Activated CD4-positive, alpha-beta memory T cell treated with anti-CD3 and anti-CD28 coated beads for 36 hours (primary cell): ENCODE data around the gene SELENOM. TPM values are rescaled to one million over a fixed set of nuclear protein-coding genes. Genes with fewer than 3 reads are reported as not detected.
"Not testable (repeated sequence)": the region's sequence is repeated elsewhere in the genome, so short reads cannot be mapped to it uniquely, and the experiment has no call there.

Experiments used
- CTCF ChIA-PET: fragments of 350-600 bp; sonication (Branson Sonifier 250); formaldehyde crosslinking; loops from one replicate; lab custom pipeline; 2021; ENCODE audit warnings: antibody characterized with exemption, inconsistent platforms; lab: Charles Lee
- POLR2A ChIA-PET: fragments of 350-600 bp; sonication (Branson Sonifier 250); formaldehyde crosslinking; loops from one replicate; lab custom pipeline; 2021; ENCODE audit warnings: antibody characterized with exemption; lab: Charles Lee
- DNase-seq: peaks from one replicate; pipeline ENCODE4 v3.0.0-alpha.2; 2020
- H3K27ac Mint-ChIP-seq: one replicate; pipeline ENCODE4 v1.8.0; 2021; ENCODE audit warnings: mixed read lengths
- H3K27me3 Mint-ChIP-seq: one replicate; pipeline ENCODE4 v1.8.0; 2021; ENCODE audit warnings: mixed read lengths
- H3K36me3 Mint-ChIP-seq: one replicate; pipeline ENCODE4 v1.8.0; 2021; ENCODE audit warnings: mixed read lengths
- H3K4me1 Mint-ChIP-seq: one replicate; pipeline ENCODE4 v1.8.0; 2021; ENCODE audit warnings: low read depth, mixed read lengths
- H3K4me3 Mint-ChIP-seq: one replicate; pipeline ENCODE4 v1.8.0; 2021; ENCODE audit warnings: mild to moderate bottlenecking, mixed read lengths
- H3K9me3 Mint-ChIP-seq: one replicate; pipeline ENCODE4 v1.8.0; 2021; ENCODE audit warnings: mixed read lengths
- intact Hi-C: fragments of 100-400 bp; cut with micrococcal nuclease; formaldehyde crosslinking; loops from one replicate; pipeline ENCODE4 v1.15.1; 2023
- total RNA-seq, 2 experiments: library from RNA; stranded (reverse); gene quantifications; one replicate each; pipeline ENCODE4 v1.2.3, GENCODE V29; 2021

The SELENOM gene
- total RNA-seq, 2 experiments from 2014 or later, result 14.1 to 14.3 TPM

DNA sequence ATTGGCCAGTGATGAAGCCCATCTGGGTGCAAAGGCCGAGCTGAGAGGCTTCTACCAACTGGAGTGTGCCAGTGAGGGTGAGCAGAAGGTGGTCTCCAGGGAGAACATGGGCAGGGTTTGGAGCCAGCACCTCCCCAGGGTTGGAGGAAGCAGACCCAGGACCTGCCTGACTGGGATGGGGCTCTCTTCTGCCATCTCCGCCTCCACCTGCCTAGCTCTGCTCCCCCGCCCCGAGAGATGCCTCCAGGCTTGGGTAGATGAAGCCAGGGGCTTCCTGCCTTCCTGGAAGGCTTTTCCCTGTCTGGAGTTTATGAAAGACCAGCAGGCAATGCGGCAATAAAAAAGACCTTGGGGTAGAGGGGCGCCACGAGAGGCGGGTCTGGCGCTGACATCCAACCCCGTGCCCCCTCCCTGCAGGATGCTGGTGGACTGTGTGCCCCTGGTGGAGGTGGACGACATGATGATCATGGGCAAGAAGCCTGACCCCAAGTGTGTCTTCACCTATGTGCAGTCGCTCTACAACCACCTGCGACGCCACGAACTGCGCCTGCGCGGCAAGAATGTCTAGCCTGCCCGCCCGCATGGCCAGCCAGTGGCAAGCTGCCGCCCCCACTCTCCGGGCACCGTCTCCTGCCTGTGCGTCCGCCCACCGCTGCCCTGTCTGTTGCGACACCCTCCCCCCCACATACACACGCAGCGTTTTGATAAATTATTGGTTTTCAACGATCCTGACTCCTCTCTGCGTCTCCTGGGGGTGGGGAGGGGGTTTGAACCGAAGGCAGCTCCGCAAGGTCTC lies 3.3 kb downstream of the SELENOM start:
- Mint-ChIP-seq H3K4me1 (peaks cover 22% of the 10 kb centered on the region), H3K27ac (no peak overlapping the region), H3K27me3 (no peaks in the 10 kb centered on the region), H3K9me3 (no peaks in the 10 kb centered on the region), H3K36me3 (no peaks in the 10 kb centered on the region), H3K4me3 (no peak overlapping the region)
- ChIA-PET POLR2A (interaction anchor here (1.4 kb wide), 1 partner anchor 36 kb away, joined by 3 read pairs; the partner anchor contains the start of gene PLA2G3), CTCF (interaction anchor here (1.1 to 5.0 kb wide), 5 partner anchors 14 to 241 kb away, joined by 3 to 27 read pairs (median 3); no protein-coding TSS in a partner anchor)
- no peak for DNase-seq
- intact Hi-C loops, result no loop called here

GRCh38 chr22:31103111-31103510 lies 4.3 kb downstream of the SELENOM start:
- intact Hi-C loops, result no loop called here
- POLR2A ChIA-PET, result no interaction called here

DNA sequence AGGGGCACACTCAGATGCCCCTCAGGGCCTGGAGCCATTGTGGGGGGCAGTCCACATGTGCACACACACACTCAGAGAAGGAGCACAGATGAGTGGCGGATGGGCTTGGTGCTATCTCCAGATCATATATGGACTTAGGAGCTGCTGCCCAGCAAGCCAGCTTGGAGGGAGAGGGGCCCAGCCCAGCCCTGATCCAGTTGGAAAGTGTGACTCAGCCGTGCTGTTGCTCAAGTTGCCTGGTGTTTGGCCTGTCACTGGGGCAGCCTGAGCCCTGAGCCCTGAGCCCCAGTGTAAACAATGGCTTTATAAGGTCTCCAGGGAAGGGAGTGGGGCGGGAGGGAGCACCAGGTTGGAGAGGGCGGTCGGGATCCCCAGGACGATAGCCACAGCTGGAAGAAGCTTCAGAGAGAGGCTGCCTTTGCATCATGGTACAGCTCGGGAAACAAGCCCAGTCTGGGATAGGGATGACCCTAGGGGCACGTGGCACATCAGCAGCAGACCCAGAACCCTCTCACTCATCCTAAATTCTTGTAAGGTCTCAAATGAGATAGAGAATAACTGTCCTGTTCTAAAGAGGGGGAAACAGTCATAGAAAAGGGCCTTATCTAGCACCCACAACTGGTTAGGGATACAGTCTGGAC lies 4.8 kb downstream of the SELENOM start:
- ChIA-PET CTCF (interaction anchor here (5.0 kb wide), 1 partner anchor 18 kb away, joined by 27 read pairs; no protein-coding TSS in a partner anchor), POLR2A (no interaction called here)
- Mint-ChIP-seq H3K27ac (no peak overlapping the region), H3K9me3 (no peaks in the 10 kb centered on the region), H3K4me1 (peaks cover 17% of the 10 kb centered on the region), H3K27me3 (no peaks in the 10 kb centered on the region), H3K36me3 (no peaks in the 10 kb centered on the region), H3K4me3 (no peak overlapping the region)
- intact Hi-C loops, result no loop called here
- DNase-seq, result no peak

More at GRCh38 chr22:31103111-31103510, 4.3 kb downstream of the SELENOM start:
- no peaks in the 10 kb centered on the region for H3K9me3 Mint-ChIP-seq
- no peak for DNase-seq
- H3K27ac Mint-ChIP-seq, result no peak overlapping the region
- CTCF ChIA-PET, result interaction anchor here (1.6 to 5.0 kb wide), 2 partner anchors 14 to 19 kb away, joined by 3 to 27 read pairs; no protein-coding TSS in a partner anchor
- H3K36me3 Mint-ChIP-seq, result no peaks in the 10 kb centered on the region
- no peak overlapping the region for H3K4me3 Mint-ChIP-seq
- peaks cover 22% of the 10 kb centered on the region for H3K4me1 Mint-ChIP-seq
- no peaks in the 10 kb centered on the region for H3K27me3 Mint-ChIP-seq

DNA sequence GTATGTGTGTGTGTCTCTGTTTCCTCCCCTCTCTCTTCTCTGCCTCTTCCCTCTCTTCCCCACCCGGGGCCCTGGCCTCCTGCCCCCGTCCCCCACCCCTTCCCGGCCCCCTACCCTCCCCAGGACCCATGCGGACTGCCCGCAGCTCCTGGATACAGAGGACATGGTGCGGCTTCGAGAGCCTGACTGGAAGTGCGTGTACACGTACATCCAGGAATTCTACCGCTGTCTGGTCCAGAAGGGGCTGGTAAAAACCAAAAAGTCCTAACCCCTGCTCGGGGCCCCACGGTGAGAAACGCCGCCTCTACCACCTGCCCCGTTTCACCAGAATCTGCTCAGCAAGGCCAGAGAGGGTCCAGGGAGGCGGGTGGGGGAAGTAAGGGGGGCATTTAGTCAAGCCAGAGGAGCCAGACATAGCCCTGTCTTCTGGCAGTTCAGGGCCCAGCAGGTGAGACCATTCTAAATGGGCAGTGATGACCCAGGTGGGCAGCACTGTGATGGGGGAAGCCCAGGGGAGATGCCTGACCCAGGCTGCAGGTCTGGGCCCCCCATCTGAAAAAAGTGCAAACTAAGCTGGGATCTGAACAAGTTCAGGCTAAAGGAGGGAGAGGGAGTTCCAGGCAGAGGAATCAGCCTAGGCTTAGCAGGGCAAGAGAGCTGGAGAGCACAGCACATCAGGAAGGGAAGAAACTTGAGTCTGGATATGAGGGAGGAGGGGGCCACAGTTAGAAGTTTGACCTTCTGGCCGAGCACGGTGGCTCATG lies 6.4 kb downstream of the SELENOM start:
- H3K27ac Mint-ChIP-seq, result no peak overlapping the region

GRCh38 chr22:31099841-31100761 lies 7.3 kb downstream of the SELENOM start:
- CTCF ChIA-PET, result interaction anchor here (1.0 to 1.5 kb wide), 3 partner anchors 13 to 17 kb away, joined by 3 to 6 read pairs (median 3); no protein-coding TSS in a partner anchor
- H3K9me3 Mint-ChIP-seq, result no peaks in the 10 kb centered on the region
- intact Hi-C loops, result no loop called here
- H3K36me3 Mint-ChIP-seq, result no peaks in the 10 kb centered on the region
- H3K27me3 Mint-ChIP-seq, result no peaks in the 10 kb centered on the region
- no peaks in the 10 kb centered on the region for H3K4me1 Mint-ChIP-seq
- no peak for DNase-seq
- no peak overlapping the region for H3K4me3 Mint-ChIP-seq
- POLR2A ChIA-PET, result no interaction called here
- no peak overlapping the region for H3K27ac Mint-ChIP-seq

More for the DNA sequence above, 6.4 kb downstream of the SELENOM start:
- no peaks in the 10 kb centered on the region for H3K36me3 Mint-ChIP-seq
- H3K9me3 Mint-ChIP-seq, result no peaks in the 10 kb centered on the region
- peaks cover 4% of the 10 kb centered on the region for H3K4me1 Mint-ChIP-seq
- intact Hi-C loops, result no loop called here
- no peak for DNase-seq
- H3K4me3 Mint-ChIP-seq, result no peak overlapping the region
- H3K27me3 Mint-ChIP-seq, result no peaks in the 10 kb centered on the region
- CTCF ChIA-PET, result interaction anchor here (5.0 kb wide), 1 partner anchor 16 kb away, joined by 27 read pairs; no protein-coding TSS in a partner anchor
- POLR2A ChIA-PET, result no interaction called here

- Mint-ChIP-seq H3K27me3 (no peaks in the 10 kb centered on the region), H3K27ac (no peak overlapping the region), H3K9me3 (no peaks in the 10 kb centered on the region), H3K4me3 (no peak overlapping the region), H3K36me3 (no peaks in the 10 kb centered on the region), H3K4me1 (no peaks in the 10 kb centered on the region)
- POLR2A ChIA-PET, result no interaction called here
- DNase-seq, result no peak
- intact Hi-C loops, result no loop called here
- CTCF ChIA-PET, result interaction anchor here (1.0 to 1.5 kb wide), 3 partner anchors 12 to 16 kb away, joined by 3 to 6 read pairs (median 3); no protein-coding TSS in a partner anchor
Measured at GRCh38 chr22:31099386-31099785, 8.0 kb downstream of the SELENOM start.

DNA sequence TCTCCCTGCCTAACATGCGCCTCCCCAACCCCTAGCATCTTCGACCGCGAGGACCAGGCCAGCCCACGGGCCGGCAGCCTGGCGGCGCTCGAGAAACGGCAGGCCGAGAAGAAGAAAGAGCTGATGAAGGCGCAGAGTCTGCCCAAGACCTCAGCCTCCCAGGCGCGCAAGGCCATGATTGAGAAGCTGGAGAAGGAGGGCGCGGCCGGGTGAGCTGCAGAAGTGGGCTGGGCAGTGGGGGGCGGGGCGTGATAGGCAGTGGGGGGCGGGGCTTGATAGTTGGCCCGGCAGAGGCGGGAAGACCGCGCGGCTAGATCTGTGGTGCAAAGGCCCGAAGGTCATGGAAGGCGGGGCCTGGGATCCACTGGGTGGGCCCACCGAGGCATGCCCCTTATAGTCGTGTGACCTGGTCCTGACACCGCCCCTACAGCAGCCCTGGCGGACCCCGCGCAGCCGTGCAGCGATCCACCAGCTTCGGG lies 8.7 kb downstream of the SELENOM start:
- CTCF ChIA-PET, result interaction anchor here (0.9 to 1.5 kb wide), 3 partner anchors 9 to 13 kb away, joined by 3 to 6 read pairs (median 3); partner anchors contain the start of gene SELENOM
- no peaks in the 10 kb centered on the region for H3K27me3 Mint-ChIP-seq
- DNase-seq, result no peak
- H3K4me1 Mint-ChIP-seq, result no peaks in the 10 kb centered on the region
- H3K9me3 Mint-ChIP-seq, result no peaks in the 10 kb centered on the region
- POLR2A ChIA-PET, result no interaction called here
- H3K36me3 Mint-ChIP-seq, result no peaks in the 10 kb centered on the region
- no peak overlapping the region for H3K4me3 Mint-ChIP-seq
- intact Hi-C loops, result no loop called here
- H3K27ac Mint-ChIP-seq, result no peak overlapping the region

GRCh38 chr22:31097941-31098631 lies 9.3 kb downstream of the SELENOM start:
- no peaks in the 10 kb centered on the region for H3K9me3 Mint-ChIP-seq
- intact Hi-C loops, result no loop called here
- no peak overlapping the region for H3K27ac Mint-ChIP-seq
- H3K4me3 Mint-ChIP-seq, result no peak overlapping the region
- ChIA-PET CTCF (interaction anchor here (0.9 to 1.5 kb wide), 2 partner anchors 9 to 13 kb away, joined by 3 to 6 read pairs; partner anchors contain the start of gene SELENOM), POLR2A (no interaction called here)
- no peaks in the 10 kb centered on the region for H3K36me3 Mint-ChIP-seq
- no peak for DNase-seq
- H3K4me1 Mint-ChIP-seq, result no peaks in the 10 kb centered on the region
- no peaks in the 10 kb centered on the region for H3K27me3 Mint-ChIP-seq

- intact Hi-C loops, H3K4me3 Mint-ChIP-seq, H3K4me1 Mint-ChIP-seq, H3K9me3 Mint-ChIP-seq, H3K36me3 Mint-ChIP-seq, H3K27me3 Mint-ChIP-seq, H3K27ac Mint-ChIP-seq, DNase-seq, POLR2A ChIA-PET: not testable (repeated sequence)
- CTCF ChIA-PET, result interaction anchor here (3.5 kb wide), 1 partner anchor 12 kb away, joined by 18 read pairs; no protein-coding TSS in a partner anchor
Measured at GRCh38 chr22:31097539-31097938, 9.8 kb downstream of the SELENOM start.

GRCh38 chr22:31096657-31097279 lies 10.6 kb downstream of the SELENOM start:
- H3K4me1 Mint-ChIP-seq, result no peaks in the 10 kb centered on the region
- H3K36me3 Mint-ChIP-seq, result no peaks in the 10 kb centered on the region
- H3K27ac Mint-ChIP-seq, result no peak overlapping the region
- POLR2A ChIA-PET, result no interaction called here
- no peaks in the 10 kb centered on the region for H3K9me3 Mint-ChIP-seq
- intact Hi-C loops, result no loop called here
- no peaks in the 10 kb centered on the region for H3K27me3 Mint-ChIP-seq
- CTCF ChIA-PET, result interaction anchor here (1.7 to 3.5 kb wide), 2 partner anchors 11 to 12 kb away, joined by 17 to 18 read pairs; partner anchors contain the start of gene SELENOM
- H3K4me3 Mint-ChIP-seq, result no peak overlapping the region
- no peak for DNase-seq
